ENCODE data around the gene SPEM3.
A peak's percentile ranks its signal among the peaks of the same experiment; 100 is the strongest.

SPEM3 gene

DNA sequence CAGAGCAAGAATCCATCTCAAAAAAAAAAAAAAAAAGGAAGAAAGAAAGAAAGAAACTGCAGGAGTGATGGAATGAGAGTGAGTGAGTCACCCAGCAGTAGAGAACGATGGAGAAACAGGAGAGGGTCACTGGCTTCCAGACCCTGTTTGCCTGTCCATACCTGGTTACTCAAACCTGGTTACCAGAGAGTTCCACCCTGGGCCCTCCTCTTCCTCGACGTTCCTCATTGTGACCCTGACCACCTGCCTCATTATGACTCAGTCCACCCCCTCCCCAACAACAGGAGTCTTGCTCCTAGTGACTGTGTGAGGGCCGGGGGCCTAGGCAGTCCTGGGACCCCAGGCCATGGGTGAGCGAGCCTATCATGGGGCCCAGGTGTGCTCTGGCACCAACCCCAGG is at the start of gene SPEM3:
SPEM3 (plus strand) TSS at position 301 of the 400 bp plus-strand sequence; CDS start at position 347, 46 bp downstream.
- DNase-seq, result no peak

DNA sequence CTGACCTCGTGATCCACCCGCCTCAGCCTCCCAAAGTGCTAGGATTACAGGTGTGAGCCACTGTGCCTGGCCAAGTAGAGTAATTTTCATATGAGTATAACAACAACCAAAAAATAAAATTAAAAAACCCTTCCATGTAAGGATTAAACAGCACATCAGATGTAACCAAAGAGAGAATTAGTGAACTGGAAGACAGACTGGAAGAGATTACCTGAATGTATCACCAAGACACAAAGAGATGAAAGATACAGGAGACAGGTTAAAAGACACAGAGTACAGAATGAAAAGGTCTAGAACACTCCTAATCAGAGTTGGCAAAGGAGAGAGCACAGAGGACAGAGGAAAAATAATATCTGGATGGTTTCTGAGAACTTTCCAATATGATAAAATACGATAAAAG is 49.5 kb upstream of the SPEM3 start:
- DNase-seq, result no peak

DNA sequence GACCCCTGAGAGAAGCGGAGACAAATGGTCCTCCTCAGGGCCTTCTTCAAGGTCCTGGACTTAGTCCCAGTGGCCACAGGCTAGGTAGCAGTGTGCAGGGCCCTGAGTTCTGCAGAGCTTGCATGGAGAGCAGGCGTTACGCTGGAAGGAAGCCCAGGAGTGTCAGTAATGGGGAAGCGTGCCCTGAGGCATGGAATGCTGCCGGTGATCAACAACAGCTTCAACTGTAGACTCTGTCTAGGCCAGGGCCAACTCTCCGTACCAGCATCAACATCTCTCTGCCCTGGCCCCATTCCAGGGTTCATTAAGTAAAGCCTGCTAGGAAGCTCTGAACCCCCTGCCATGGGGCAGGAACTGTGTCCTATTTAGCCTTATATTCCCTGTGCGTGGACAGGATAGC is 48.3 kb upstream of the SPEM3 start:
- no peak for DNase-seq

DNA sequence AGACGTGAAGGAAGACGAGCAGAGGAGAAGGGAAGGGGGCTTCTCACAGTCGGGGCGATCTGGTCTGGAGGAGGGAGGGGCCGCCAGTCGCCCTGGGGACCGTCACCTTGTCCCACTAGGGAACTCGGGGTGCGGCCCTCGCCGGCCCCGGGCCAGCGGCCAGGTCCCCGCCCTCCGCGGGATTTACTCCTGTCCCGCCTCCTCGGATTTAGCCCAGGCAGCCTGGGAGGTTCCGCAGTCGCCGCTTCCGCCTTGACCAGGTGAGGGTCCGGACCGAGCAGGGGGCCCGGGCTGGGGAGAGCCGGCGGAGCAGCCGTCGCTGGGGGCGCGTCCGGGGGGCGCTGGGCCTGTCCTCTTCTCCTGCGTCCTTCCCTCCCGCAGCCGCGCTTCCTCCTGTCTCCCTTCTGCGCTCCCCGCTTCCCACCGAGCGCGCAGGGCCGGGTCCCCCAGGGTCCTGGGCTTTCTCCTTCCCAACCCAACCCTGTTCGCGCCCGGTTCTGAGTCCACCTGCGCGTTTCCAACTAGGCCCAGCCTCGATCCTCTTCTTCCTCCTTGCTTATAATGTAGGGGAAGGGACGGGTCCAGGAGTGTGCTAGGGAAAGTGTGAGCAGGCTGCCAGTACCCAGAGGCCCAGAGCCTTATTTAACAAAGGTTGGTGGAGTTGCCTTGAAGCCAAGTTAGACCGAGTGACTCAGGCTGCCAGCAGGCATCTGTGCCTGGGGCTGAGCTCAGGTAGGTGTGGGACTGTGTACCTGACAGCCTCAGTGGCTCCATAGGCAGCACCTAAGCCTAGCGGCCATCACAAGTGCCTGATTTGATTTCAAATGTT is 47.6 kb upstream of the SPEM3 start, which contains the start of gene TNK1:
TNK1 (plus strand) TSS at position 235 of the 829 bp plus-strand sequence. CDS start 1,838 bp downstream, outside the sequence.
- no peak for DNase-seq

DNA sequence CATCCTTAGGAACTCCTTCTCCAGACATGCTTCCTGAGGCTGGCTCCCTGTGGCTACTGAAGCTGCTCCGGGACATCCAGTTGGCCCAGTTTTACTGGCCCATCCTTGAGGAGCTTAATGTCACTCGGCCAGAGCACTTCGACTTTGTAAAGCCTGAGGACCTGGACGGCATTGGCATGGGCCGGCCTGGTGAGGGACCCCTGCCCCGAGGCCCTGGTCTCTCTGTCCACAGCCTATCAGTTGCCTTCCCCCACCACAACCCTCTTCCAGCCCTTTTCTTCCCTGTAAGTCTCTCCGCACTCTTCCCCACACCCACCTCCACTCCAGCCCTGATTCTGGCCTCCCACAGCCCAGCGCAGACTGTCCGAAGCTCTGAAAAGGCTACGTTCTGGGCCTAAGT is 45.8 kb upstream of the SPEM3 start:
- DNase-seq, result no peak

DNA sequence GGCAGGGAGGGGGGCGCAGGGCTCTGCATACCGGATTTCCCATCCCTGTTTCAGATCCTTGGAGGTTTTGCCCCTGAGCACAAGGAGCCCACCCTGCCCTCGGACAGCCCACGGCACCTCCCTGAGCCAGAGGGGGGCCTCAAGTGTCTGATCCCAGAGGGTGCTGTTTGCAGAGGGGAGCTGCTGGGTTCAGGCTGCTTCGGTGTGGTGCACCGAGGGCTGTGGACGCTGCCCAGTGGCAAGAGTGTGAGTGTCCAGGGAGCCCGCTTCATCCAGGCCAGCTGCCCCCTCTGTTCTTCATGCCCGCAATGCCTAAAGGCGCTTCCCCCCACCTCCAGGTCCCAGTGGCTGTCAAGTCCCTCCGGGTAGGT is 45.3 kb upstream of the SPEM3 start:
- DNase-seq, result no peak

DNA sequence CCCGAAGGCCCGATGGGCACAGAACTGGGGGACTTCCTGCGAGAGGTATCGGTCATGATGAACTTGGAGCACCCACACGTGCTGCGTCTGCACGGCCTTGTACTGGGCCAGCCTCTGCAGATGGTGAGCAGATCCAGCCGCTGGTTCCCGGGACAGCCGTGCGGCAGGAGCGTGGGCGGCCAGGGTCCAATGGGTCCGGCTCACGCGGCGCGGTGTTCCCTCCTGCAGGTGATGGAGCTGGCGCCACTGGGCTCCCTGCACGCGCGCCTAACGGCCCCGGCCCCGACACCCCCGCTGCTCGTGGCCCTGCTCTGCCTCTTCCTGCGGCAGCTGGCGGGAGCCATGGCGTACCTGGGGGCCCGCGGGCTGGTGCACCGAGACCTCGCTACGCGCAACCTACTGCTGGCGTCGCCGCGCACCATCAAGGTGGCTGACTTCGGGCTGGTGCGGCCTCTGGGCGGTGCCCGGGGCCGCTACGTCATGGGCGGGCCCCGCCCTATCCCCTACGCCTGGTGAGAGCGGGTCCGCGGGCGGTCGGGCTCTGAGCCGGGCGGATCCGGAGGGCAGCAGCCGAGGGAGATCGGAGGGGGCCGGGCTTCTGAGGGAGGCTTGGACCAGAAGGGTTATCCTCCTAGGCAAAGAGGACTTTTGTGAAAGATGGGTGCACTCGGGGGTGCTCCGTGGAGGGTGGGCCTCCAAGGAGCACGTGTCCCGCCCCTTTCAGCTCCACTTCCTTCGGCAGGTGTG is 44.7 kb upstream of the SPEM3 start:
- DNase-seq, result peak; percentile 76 to 86

DNA sequence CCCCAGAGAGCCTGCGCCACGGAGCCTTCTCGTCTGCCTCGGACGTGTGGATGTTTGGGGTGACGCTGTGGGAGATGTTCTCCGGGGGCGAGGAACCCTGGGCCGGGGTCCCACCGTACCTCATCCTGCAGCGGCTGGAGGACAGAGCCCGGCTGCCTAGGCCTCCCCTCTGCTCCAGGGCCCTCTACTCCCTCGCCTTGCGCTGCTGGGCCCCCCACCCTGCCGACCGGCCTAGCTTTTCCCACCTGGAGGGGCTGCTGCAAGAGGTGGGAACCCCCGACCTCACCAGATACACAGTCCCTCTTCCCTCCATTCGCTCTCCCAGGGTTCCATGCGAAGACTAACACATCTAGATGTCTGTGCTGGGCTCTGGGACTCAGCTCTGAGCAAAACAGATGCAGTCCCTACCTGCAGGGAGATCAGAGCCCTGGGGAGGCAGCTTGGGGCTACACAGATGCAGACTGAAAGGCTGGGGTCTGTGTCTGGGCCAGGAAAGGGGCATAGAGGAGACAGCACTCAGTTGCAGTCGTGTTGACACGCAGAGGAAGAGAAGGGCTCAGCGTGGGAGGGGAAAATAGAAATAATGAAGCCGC is 44.1 kb upstream of the SPEM3 start:
- no peak for DNase-seq

DNA sequence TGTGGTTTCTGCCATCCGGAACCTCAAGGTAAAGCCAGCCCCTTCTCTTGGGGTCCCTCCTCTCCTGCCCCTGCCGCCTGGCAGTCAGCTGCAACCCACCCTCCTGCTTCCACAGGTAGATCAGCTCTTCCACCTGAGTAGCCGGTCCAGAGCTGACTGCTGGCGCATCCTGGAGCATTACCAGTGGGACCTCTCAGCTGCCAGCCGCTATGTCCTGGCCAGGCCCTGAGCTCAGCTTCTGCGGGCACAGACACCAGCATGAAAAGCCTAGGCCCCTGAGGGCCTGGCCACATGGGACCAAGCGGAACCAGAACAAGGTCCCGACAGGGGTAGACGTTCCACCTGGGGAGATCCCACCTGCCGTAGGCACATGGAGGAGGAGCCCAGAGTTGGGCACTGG is 39.8 kb upstream of the SPEM3 start:
- no peak for DNase-seq

DNA sequence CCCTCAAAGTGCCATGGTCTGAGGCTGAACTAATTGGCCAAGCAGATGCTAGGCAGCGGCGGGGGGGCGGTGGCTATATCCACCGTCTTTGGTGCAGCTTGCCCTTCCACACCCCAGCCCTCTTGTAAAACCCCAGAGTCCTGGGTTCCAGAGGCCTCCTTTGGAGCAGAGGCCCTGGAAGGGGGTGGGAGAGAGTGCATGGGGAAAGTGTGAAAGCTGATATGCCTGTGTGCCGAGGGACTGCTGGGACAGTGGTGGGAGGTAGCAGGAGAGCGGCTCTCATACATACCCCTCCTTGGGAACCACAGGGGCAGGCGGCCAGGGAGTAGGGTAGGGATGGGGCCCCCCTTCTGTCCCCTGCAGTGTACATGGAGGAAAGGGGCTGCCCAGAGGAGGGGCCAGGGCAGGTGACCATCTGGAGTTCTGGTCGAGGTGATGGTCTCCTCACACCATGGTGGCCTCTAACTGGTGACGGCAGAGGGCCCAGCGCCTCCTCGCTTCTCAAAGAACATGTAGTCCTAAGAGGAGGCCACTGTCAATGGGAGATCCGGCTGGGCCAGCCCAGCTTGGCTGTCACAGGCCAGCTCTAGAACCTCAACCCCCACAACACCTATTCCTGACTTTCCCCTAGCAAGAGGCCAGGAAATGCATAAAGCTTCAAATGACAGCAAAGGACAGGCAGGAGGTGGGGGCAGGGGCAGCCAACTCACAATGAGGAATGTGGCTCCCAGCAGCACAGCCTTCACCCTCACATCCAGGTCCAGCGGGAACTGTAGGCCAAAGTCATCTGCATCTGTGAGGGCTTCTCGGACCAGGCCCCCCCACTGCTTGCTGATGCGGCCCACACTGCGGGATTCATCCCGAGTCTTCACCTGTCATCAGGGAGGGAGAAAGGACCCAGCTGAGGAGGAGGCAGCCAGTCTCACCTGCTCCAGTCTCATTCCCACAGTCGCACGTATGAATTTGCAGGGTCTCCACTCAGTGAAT is 38.4 kb upstream of the SPEM3 start:
- DNase-seq, result no peak

DNA sequence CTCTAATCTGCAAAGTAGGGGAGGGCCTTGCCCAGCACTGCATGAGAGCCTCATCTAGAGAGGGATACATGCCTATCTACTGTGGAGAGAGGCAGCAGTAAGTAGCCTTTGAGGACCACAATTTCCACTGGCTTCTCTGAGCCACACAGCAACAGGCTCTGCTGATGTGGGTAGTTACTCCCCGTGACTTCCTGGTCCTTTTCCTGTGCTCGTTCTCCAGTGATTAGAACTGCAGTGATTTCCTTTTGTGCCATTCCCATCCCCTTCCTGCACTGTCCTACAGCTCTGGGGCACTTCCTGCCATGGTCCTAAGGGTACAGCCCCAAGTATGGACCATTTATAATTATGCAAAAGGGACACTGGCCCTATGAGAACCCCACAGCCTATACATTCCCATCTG is 37.4 kb upstream of the SPEM3 start:
- DNase-seq, result no peak

DNA sequence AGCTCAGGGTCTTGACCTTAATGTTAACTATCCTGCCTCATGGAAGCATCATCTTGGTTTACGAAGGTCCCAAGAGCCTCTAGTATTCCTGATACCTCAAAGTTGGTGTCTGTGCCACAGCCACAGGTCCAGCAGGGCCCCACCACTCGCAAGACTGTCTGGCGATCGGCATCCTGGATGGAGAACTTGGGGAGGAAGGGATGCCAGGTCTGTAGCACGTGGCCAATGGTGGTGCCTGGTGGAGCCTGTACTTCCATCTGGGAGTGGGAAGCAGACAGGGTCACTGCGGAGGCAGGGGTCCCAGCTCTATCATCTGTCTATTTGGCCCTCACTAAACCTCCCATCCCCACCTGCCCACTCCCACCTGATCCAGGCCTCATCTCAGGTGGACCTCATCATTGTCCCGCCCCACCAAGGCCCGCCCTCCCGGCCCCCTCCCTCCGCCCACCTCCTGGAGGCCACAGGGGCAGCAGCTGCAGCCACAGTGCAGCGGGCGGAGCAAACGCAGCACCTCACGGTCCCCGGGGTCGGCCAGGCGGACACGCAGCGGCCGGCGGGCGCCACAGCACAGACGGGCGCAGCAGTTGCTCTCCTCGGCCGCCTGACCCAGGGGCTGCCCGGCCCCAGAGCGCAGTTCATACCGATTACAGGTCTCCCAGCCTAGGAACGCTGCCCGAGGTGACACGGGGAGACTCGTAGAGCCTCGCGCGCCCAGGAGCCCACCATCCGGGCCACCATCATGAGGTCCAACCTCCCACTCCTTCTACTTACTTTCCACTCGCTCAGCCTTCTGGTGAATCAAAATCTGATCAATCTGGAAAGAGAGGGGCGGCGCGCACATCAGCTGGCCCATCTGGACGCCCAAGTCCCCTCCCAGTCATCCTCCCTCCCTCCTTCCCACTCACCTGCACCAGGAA is 35.7 kb upstream of the SPEM3 start:
- no peak for DNase-seq

DNA sequence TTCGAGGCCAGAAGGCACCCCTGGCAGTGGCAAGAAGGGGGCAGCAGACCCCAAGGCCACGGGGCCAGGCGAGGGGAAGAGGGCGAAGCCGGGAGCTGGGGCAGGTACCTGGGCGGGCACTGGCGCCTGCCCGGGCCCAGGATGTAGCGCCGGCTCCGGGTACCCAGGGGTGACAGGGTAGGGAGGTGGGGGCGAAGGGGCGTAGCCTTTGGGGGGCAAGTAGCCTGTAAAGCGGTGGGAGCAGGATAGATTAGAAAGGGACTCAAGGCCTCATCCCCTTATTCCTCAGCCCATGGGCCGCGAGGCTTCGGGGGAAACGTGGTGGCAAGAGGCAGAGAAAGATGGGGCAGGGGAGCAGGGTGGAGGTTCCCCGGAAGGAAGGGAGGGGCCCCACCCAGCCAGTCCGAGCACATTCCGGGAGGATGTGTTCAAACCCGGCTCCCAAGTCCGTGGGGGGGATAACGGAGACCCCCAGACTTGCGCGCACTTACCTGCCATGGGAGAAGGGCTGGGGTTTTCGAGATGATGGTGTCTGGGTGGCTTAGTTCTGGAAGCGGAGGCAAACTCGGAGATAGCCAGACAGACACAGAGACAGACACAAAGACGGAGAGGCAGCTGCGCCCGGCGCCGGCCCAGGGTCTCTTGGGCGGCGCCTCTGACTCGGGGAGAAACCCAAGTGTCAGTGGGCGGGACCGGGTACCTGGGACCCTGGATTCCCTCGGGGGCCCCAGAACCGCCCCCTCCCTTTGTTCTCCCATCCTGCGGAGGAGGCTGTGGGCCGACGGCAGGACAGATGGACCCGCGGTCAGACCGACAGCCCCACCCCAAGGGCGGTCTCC is 34.8 kb upstream of the SPEM3 start:
- peak; percentile 76 to 81 for DNase-seq

DNA sequence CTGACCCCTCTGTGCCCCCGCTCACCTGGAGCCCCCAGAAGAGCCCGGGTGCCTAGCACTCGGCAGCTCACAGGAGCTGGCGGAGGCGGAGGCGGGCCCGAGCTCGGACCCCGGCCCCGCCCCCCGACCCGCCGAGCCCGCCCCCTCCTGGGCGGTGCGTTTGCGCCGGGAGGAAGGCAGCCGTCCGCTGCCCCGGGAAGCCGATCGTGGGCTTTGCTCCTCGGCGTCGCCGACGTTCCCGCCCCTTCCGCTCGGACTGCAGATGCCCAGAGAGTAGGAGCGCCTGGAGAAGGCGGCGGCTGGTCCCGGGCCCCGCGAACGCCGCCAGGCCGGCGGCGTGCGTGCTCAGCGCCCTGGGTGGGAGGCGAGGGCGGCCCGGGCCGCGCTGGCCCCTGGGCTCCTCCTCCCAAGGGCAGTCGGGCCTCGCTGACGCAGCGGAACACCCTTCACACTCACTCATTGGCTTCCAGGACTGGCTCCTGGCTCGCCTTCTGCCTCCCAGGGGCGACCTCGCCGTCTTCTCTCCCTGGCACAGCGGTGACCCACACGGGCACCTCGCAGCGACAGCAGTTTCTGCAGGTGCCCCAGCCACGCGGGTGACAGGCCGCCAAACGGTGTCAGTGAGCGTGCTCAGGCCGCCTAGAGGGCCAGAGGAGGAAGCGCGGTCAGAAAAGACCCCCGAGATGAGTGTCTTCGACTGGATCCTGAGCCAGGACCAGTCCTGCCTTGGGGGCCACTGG is 34.0 kb upstream of the SPEM3 start, which contains the start of gene PLSCR3:
PLSCR3 (minus strand) TSS at position 74 of the 740 bp plus-strand sequence. CDS start 415 bp downstream, outside the sequence.
- DNase-seq, result peak; percentile 77 to 88

DNA sequence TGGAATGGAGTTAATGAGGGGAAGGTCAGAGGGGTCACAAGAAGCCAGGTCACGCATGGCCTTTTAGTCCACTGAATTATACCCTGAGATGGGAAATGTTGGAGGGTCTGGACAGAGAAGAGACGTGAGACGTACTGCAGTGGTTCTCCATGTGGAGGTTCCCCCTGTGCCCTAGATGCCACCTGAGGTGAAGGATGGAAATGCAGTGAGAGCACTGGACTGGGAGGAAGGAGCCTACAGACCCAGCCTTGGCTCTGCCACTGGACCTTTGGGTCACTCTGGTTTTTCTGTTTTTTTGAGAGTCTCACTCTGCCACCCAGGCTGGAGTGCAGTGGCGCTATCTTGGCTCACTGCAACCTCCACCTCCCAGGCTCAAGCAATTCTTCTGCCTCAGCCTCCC is 32.5 kb upstream of the SPEM3 start:
- no peak for DNase-seq

DNA sequence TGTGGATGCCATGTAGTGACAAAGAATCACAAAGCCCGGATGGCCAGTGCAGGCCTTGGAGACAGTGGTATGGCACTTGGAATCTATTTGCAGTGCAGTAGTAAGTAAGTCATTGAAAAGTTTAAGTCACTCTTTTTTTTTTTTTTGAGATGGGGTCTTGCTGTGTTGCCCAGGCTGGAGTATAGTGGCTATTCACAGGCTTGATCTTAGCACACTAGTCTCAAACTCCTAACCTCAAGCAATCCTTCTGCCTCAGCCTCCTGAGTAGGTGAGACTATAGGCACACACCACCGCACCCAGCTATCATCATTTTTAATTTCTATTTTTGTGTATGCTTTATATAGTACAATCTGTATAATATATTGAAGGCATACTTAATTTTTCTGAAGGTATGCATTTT is 30.0 kb upstream of the SPEM3 start:
- DNase-seq, result no peak

DNA sequence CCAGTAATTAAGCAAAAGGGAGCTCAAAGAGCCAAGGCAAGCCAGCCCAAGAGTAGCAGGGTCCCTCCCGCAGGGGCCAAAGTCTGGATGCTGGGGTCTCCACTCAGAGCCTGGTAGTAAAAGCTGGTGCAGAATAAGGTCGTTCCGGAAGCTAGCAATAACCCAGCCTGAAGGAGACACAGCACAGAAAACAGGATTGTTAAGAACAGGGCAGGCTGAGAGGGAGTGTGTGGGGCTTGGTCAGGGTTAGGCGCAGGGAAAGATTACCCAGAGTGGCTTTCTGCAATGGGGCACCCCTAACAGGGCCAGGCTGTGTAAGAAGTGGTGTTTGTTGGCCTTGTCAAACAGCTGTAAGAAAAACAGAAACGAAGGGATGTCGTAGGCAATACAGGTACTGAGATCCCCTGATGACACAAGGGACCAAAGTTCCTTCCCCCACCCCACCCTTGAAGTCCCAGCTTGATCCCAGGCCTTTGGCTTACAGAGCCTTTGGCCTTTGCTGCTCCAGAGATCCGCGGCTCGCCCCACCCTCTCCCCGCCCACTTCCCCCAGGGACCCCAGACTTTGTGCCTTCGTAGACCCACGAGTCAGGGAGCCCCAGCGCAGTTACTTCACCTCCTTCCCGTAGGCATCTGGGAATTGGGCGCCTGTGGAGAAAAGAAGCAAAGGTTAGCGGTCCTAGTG is 25.5 kb upstream of the SPEM3 start:
- DNase-seq, result peak in 1 of 2 donors; percentile 23

DNA sequence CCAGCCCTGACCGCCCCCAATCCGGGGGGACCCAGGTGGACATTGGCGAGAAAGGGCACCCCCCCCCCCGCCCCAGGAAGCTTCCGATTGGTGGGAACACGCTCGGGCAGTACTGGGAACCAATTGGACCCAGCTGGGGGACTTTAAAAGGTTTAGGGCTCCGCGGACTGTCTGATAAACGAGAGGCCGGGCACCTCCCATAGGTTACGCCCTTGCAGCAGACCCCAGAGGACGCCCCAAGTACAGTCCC is 25.0 kb upstream of the SPEM3 start:
- DNase-seq, result no peak

Measured in CD4-positive, alpha-beta T cell treated with Interferon alpha-2 for 1 hour (primary cell).